HG03469 (cell line): ENCODE results near the gene CFAP20DC.
A peak's percentile ranks its signal among the peaks of the same experiment; 100 is the strongest.
"Not testable (repeated sequence)": the region's sequence is repeated elsewhere in the genome, so short reads cannot be mapped to it uniquely, and the experiment has no call there.

Experiments
- ATAC-seq: cut with Tn5 transposase; IDR thresholded peaks from one replicate; pipeline ENCODE4 v1.9.1; 2021; ENCODE audit warnings: mild to moderate bottlenecking, moderate library complexity, moderate number of reproducible peaks; ENCODE audit not compliant: unreplicated experiment

Gene CFAP20DC

DNA sequence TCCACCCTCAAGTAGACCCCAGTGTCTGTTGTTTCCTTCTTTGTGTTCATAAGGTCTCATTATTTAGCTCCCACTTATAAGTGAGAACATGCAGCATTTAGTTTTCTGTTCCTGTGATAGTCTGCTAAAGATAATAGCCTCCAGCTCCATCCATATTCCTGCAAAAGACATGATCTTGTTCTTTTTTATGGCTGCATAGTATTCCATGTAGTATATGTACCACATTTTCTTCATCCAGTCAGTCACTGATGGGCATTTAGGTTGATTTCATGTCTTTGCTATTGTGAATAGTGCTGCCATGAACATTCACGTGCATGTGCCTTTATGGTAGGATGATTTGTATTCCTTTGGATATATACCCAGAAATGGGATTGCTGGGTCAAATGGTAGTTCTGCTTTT, 82.0 kb downstream of the CFAP20DC start:
- ATAC-seq, result not testable (repeated sequence)

- no peak for ATAC-seq
Measured at GRCh38 chr3:58965865-58966264, 84.0 kb downstream of the CFAP20DC start.

DNA sequence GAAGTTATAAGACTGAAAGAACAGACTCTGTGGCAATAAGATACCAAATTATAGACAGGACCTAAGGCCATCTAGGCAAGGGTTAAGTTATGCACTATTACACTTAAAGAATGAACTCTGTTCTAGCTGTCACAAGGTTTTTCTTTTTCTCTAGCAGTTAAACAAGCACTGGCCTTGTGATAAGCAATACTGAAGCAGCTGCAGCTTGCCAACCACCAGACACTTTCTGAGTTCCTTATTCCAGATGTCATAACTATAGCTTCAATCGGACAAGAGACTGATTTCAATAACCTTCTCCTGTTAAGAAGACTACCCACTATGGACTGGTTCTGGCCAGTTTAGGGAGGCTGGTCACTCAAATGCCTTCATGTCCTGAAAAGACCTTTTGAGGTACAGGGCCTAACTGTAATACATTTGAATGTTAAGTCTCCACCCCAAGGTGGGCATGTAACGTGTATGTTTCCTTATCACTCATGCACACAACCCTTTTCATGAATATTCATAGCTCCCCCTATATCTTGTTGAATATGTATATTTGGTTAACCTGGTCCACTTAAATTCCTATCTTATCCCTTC, 85.8 kb downstream of the CFAP20DC start:
- ATAC-seq, result no peak

- ATAC-seq, result no peak
Measured at GRCh38 chr3:58962816-58963215, 87.0 kb downstream of the CFAP20DC start.

- no peak for ATAC-seq
Measured at GRCh38 chr3:58962040-58962651, 87.7 kb downstream of the CFAP20DC start.

DNA sequence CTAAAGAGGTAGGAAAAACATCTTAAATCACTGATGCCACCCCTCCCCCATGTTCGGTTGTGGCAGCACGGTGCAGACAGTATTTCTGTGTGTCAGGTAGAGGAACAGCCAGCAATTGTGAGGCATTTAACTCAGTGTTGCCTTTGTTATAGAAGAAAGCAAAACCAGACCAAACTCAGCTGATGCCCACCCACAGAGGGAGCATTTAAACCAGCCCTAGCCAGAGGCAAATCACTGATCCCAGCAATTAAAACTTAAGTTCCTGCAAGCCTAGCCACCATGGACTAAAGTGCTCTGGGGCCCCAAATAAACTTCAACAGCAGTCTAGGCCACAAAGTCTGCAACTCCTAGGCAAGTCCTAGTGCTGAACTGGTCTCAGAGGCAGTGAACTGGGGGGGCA, 94.5 kb downstream of the CFAP20DC start:
- no peak for ATAC-seq

DNA sequence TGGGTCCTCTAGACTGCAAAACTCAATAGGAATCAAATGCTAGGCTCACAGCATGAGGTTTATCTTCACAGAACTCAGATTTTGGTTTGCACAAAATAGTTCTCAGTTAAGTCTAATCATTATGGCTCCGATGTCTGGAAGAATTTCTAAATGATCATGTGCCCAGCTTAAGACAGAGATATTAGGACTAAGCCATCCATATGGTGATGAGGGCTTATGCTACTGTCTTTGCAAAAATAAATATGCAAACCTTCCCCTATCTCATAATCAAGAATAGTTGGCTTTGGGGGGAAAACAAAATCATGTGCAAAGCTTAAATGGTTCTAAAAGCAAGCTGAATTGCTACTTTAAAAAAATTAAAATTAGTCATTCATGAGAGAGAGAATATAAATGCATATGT, 96.5 kb downstream of the CFAP20DC start:
- no peak for ATAC-seq

- peak; percentile 51 for ATAC-seq
Measured at GRCh38 chr3:58952128-58952917, 97.5 kb downstream of the CFAP20DC start.

DNA sequence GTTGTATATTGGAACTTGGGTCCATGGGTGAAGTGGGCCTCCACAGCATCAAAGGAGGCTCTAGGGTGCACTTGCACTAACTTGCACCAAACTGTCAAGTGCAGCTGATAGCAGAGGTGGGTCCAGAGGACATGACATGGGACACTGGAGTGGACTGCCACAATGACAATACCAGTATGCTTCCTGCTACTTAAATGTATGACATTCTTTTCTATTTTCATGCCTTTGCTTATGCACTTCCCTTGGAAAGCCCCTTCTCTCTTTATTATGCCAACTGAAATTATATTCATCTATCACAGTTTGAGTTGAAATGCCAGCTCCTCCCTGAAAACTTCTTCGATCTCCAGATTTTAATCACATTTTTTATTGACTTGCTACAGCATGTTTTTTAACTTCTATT, 101.8 kb downstream of the CFAP20DC start:
- no peak for ATAC-seq

DNA sequence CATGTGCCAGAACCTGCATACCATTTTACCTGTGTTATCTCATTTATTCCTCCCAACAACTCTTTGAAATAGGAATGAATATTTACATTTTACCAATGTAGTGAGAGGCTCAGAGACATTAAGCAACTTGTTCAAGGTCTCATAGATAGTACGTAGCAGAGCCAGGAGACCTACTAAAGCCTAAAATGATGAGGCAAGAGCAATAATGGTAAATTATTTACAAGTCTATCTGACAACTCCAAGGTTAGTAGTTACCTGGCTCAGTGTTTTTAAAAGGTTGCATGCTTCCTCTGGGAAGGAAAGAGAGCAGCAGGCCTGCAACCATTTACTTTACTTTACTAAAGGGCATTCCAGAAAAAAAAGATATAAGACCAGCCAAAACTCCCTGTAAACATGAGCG, 103.0 kb downstream of the CFAP20DC start:
- ATAC-seq, result no peak

- ATAC-seq, result no peak
Measured at GRCh38 chr3:58938057-58938456, 111.8 kb downstream of the CFAP20DC start.

DNA sequence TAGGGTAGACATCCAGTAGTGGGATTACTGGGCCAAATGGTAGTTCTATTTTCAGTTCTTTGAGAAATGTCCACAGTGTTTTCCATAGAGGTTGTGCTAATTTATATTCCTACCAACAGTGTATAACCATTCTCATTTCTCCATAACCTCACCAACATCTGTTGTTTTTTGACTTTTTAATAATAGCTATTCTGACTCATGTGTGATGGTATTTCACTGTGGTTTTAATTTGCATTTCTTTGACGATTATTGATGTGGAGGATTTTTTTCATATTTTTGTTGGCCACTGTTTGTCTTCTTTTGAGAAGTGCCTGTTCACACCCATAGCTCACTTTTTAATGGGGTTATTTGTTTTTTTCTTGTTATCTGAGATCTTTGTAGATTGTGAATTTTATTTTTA, 125.2 kb downstream of the CFAP20DC start:
- no peak for ATAC-seq

DNA sequence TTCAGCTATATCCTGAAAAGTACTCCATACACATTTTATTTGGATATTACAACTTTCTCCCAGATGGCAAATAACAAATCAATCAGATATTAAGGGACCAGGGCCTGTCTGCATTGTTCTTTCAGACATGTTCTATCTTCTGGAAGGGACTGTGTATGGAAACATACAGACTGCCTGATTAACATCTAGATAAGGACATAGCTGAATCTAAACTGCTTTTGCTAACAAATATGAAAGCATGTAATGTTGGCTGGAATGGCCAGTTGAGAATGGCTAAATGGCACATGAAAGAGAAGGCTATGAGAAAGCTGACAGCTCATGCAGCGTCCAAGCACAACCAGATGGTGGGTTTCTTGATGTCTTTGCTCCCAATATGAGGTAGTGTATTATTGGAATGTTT, 149.4 kb downstream of the CFAP20DC start:
- ATAC-seq, result no peak

GRCh38 chr3:58899953-58900298, 149.9 kb downstream of the CFAP20DC start:
- peak; percentile 14 for ATAC-seq

- ATAC-seq, result peak; percentile 79
Measured at GRCh38 chr3:58899159-58899952, 150.5 kb downstream of the CFAP20DC start.

- ATAC-seq, result no peak
Measured at GRCh38 chr3:58898513-58898912, 151.3 kb downstream of the CFAP20DC start.

DNA sequence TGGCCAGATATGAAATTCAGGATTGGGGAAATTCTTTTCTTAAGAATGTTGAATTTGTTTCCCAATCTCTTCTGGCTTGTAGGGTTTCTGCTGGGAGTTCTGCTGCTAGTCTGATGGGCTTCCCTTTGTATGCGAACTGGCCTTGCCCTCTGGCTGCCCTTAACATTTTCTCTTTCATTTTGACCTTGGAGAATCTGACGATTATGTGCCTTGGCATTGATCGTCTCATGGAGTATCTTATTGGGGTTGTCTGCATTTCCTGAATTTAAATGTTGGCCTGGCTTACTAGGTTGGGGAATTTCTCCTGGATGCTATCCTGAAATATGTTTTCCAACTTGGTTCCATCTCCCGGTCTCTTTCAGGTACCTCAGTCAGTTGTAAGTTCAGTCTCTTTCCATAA, 152.2 kb downstream of the CFAP20DC start:
- no peak for ATAC-seq

DNA sequence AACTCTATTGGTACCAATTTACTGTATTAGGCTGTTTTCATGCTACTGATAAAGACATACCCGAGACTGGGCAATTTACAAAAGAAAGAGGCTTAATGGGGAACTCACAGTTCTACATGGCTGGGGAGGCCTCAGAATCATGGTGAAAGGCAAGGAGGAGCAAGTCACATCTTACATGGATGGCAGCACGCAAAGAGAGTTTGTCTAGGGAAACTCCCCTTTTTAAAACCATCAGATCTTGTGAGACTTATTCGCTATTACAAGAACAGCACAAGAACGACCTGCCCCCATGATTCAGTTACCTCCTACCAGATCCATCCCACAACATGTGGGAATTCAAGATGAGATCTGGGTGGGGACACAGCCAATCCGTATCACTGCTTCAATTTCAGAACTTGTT, 154.1 kb downstream of the CFAP20DC start:
- ATAC-seq, result not testable (repeated sequence)

- not testable (repeated sequence) for ATAC-seq
Measured at GRCh38 chr3:58892526-58892925, 157.3 kb downstream of the CFAP20DC start.

DNA sequence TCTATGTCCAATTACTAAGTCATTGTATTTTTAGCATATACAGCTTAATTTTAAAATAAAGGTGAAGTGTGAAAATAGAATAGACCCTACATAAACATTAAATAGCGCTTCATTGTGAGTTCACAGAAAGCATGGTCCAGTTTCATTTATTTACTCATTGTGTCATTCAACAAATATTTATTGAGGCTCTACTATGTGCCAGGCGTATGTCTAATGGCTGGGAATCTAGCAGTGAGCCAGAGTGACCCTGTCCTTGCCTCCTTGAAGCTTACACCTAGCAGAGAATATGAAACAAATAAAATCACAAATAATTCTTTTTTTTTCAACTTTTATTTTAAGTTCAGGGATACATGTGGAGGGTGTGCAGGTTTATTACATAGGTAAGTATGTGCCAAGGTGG, 161.7 kb downstream of the CFAP20DC start:
- ATAC-seq, result no peak

GRCh38 chr3:58884453-58884852, 165.4 kb downstream of the CFAP20DC start:
- ATAC-seq, result no peak
